Astrocyte (in vitro differentiated cells and primary cell): ENCODE data around the gene NT5C.

ENCODE experiments used
- CTCF ChIP-seq: IDR thresholded peaks from 2 replicates; pipeline ENCODE4 v1.5.1; 2011; ENCODE audit warnings: low read depth, mild to moderate bottlenecking, inconsistent platforms, low read length, moderate library complexity; ENCODE audit not compliant: insufficient read depth
- EZH2 ChIP-seq: IDR thresholded peaks from 2 replicates; pipeline ENCODE4 v1.6.1; 2012; ENCODE audit warnings: mild to moderate bottlenecking, low read length, inconsistent platforms; ENCODE audit not compliant: insufficient read depth

GRCh38 chr17:75091855-75092327, 39.7 kb downstream of the NT5C start:
- TF ChIP-seq CTCF: no peak
- TF ChIP-seq EZH2: no peak
